Neural crest cell (in vitro differentiated cells): Measurements from ENCODE around the gene MAPK12. TPM values are rescaled to one million over a fixed set of nuclear protein-coding genes. Genes with fewer than 3 reads are reported as not detected.

Experiments used
- DNase-seq: peaks from one replicate; pipeline ENCODE4 v3.0.0; 2021; ENCODE audit warnings: low read depth, mixed read lengths, low spot score
- H3K27ac Mint-ChIP-seq: one replicate; pipeline ENCODE4 v1.8.0; 2021; ENCODE audit warnings: mild to moderate bottlenecking, mixed read lengths; ENCODE audit not compliant: unreplicated experiment
- H3K27me3 Mint-ChIP-seq: 2 replicates; pipeline ENCODE4 v1.8.0; 2021; ENCODE audit warnings: low read depth, mild to moderate bottlenecking, mixed read lengths
- H3K36me3 Mint-ChIP-seq: 2 replicates; pipeline ENCODE4 v1.8.0; 2021; ENCODE audit warnings: low read depth, mild to moderate bottlenecking, mixed read lengths
- H3K4me1 Mint-ChIP-seq: 2 replicates; pipeline ENCODE4 v1.8.0; 2021; ENCODE audit warnings: mixed read lengths
- H3K4me3 Mint-ChIP-seq: one replicate; pipeline ENCODE4 v1.8.0; 2021; ENCODE audit warnings: mild to moderate bottlenecking, mixed read lengths
- H3K9me3 Mint-ChIP-seq: 2 replicates; pipeline ENCODE4 v1.8.0; 2021; ENCODE audit warnings: mixed read lengths
- CTCF ChIP-seq: fragments of 200-600 bp; sonication (generic); conservative IDR thresholded peaks from 2 replicates; pipeline ENCODE4 v1.5.0; 2021; ENCODE audit warnings: antibody characterized with exemption, mild to moderate bottlenecking
- total RNA-seq: library from RNA; stranded (reverse); gene quantifications from 2 replicates; pipeline ENCODE4 v1.2.1, GENCODE V29; 2021

The MAPK12 gene
- total RNA-seq, 1 donor from 2014 or later = 46.5 TPM

DNA sequence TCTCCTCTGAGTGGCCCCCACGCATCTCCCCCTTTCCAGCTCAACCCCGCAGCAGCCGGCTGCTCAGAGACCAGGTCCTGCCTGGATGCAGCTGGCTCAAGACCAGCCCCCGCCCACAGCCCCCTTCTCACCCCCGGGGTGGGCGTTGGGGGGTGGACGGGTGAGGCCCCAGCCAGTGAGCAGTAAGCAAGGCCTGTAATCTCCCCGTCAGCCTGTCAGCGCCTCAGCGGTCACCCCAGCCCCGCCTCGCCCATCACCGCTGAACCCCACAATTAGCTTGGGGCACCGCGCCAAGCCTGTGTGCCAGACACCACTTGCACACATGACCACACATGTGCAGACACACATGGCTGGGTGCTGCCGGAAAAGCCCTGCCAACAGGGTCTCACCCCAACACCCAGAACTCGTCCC, 40.1 kb upstream of the MAPK12 start:
- Mint-ChIP-seq H3K9me3 (no peaks in the 10 kb centered on the region), H3K36me3 (no peaks in the 10 kb centered on the region), H3K4me1 (peaks cover 13% of the 10 kb centered on the region), H3K27ac (no peak overlapping the region), H3K4me3 (no peak overlapping the region), H3K27me3 (peaks cover 3% of the 10 kb centered on the region)
- DNase-seq = no peak
- TF ChIP-seq CTCF = no peak

GRCh38 chr22:50300620-50301257, 39.3 kb upstream of the MAPK12 start:
- Mint-ChIP-seq H3K4me1 (peaks cover 7% of the 10 kb centered on the region), H3K36me3 (no peaks in the 10 kb centered on the region), H3K9me3 (no peaks in the 10 kb centered on the region), H3K27me3 (peaks cover 3% of the 10 kb centered on the region), H3K4me3 (peak overlapping the region; percentile 47), H3K27ac (no peak overlapping the region)
- TF ChIP-seq CTCF = no peak
- DNase-seq = no peak

GRCh38 chr22:50299785-50300619, 38.5 kb upstream of the MAPK12 start:
- Mint-ChIP-seq H3K27ac (no peak overlapping the region), H3K36me3 (no peaks in the 10 kb centered on the region), H3K9me3 (no peaks in the 10 kb centered on the region), H3K4me3 (no peak overlapping the region), H3K27me3 (peaks cover 3% of the 10 kb centered on the region), H3K4me1 (peaks cover 10% of the 10 kb centered on the region)
- TF ChIP-seq CTCF = no peak
- DNase-seq = peak; percentile 61

- DNase-seq = no peak
- TF ChIP-seq CTCF = no peak
- Mint-ChIP-seq H3K4me3 (peak overlapping the region; percentile 23), H3K4me1 (peaks cover 13% of the 10 kb centered on the region), H3K27ac (no peak overlapping the region), H3K9me3 (no peaks in the 10 kb centered on the region), H3K27me3 (peaks cover 3% of the 10 kb centered on the region), H3K36me3 (no peaks in the 10 kb centered on the region)
These were observed 37.7 kb upstream of the MAPK12 start for GRCh38 chr22:50298937-50299784.

DNA sequence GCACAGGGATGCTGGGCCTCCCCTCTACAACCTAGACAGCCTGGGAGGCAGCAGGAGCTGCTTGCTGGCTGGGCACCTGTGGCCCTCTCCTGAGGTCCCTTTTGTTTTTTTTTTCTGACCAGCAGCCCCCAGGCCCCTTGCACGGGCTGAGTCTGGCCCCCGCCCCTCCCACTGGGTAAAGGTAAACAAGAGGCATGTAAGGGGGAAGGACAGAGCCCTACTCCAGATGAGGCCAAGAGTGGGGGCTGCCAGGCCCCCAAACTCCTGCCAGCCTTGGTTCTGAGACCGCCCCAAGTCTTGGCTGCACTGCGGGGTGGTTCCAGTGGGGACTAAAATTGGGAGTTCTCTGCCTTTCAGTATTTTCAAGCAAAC, 36.8 kb upstream of the MAPK12 start:
- DNase-seq = no peak
- Mint-ChIP-seq H3K4me1 (peaks cover 13% of the 10 kb centered on the region), H3K36me3 (no peaks in the 10 kb centered on the region), H3K27ac (no peak overlapping the region), H3K4me3 (no peak overlapping the region), H3K27me3 (peaks cover 3% of the 10 kb centered on the region), H3K9me3 (no peaks in the 10 kb centered on the region)
- TF ChIP-seq CTCF = no peak
